ENCODE results near the gene INKA1. TPM values are rescaled to one million over a fixed set of nuclear protein-coding genes. Genes with fewer than 3 reads are reported as not detected.
A peak's percentile ranks its signal among the peaks of the same experiment; 100 is the strongest.

Gene INKA1
- total RNA-seq, 1 donor from 2014 or later = 21.6 TPM

GRCh38 chr3:49790626-49791411 lies 12.2 kb upstream of the INKA1 start:
- peak; percentile 21 for DNase-seq (ENCODE audit: low read depth)
- FAIRE-seq = no peak
- Histone ChIP-seq H3K27me3 (ENCODE audit: control insufficient read depth, insufficient read depth, low read length) (no peaks in the 10 kb centered on the region), H3K36me3 (ENCODE audit: control insufficient read depth, insufficient read depth, low read length) (no peaks in the 10 kb centered on the region), H3K4me3 (ENCODE audit: low read depth, low read length) (no peak overlapping the region)
- no peak for TF ChIP-seq CTCF (IDR thresholded peaks at IDR 0.05; ENCODE audit: insufficient read depth, low read length, severe bottlenecking)

GRCh38 chr3:49791571-49791970 lies 11.5 kb upstream of the INKA1 start:
- FAIRE-seq (no peak), DNase-seq (ENCODE audit: low read depth) (no peak)
- no peaks in the 10 kb centered on the region for H3K36me3 ChIP-seq (ENCODE audit: control insufficient read depth, insufficient read depth, low read length)
- no peaks in the 10 kb centered on the region for H3K27me3 ChIP-seq (ENCODE audit: control insufficient read depth, insufficient read depth, low read length)
- no peak overlapping the region for H3K4me3 ChIP-seq (ENCODE audit: low read depth, low read length)
- no peak for TF ChIP-seq CTCF (IDR thresholded peaks at IDR 0.05; ENCODE audit: insufficient read depth, low read length, severe bottlenecking)

- TF ChIP-seq CTCF (IDR thresholded peaks at IDR 0.05; ENCODE audit: insufficient read depth, low read length, severe bottlenecking) = no peak
- DNase-seq (ENCODE audit: low read depth) = no peak
- Histone ChIP-seq H3K27me3 (ENCODE audit: control insufficient read depth, insufficient read depth, low read length) (no peaks in the 10 kb centered on the region), H3K4me3 (ENCODE audit: low read depth, low read length) (no peak overlapping the region), H3K36me3 (ENCODE audit: control insufficient read depth, insufficient read depth, low read length) (no peaks in the 10 kb centered on the region)
- FAIRE-seq = peak; percentile 28
Observed at GRCh38 chr3:49792371-49793150, 10.5 kb upstream of the INKA1 start.

- Histone ChIP-seq H3K4me3 (ENCODE audit: low read depth, low read length) (no peak overlapping the region), H3K36me3 (ENCODE audit: control insufficient read depth, insufficient read depth, low read length) (no peaks in the 10 kb centered on the region), H3K27me3 (ENCODE audit: control insufficient read depth, insufficient read depth, low read length) (no peaks in the 10 kb centered on the region)
- FAIRE-seq (peak; percentile 13), DNase-seq (ENCODE audit: low read depth) (no peak)
- no peak for TF ChIP-seq CTCF (IDR thresholded peaks at IDR 0.05; ENCODE audit: insufficient read depth, low read length, severe bottlenecking)
Observed at GRCh38 chr3:49793486-49794085, 9.5 kb upstream of the INKA1 start.

GRCh38 chr3:49794431-49794830 lies 8.6 kb upstream of the INKA1 start:
- Histone ChIP-seq H3K36me3 (ENCODE audit: control insufficient read depth, insufficient read depth, low read length) (no peaks in the 10 kb centered on the region), H3K27me3 (ENCODE audit: control insufficient read depth, insufficient read depth, low read length) (no peaks in the 10 kb centered on the region), H3K4me3 (ENCODE audit: low read depth, low read length) (no peak overlapping the region)
- no peak for TF ChIP-seq CTCF (IDR thresholded peaks at IDR 0.05; ENCODE audit: insufficient read depth, low read length, severe bottlenecking)
- DNase-seq (ENCODE audit: low read depth) = no peak
- FAIRE-seq = no peak

Measured in bronchial epithelial cell (primary cell).